GM18499 (cell line): ENCODE results near the gene TMEM229A.

Experiments used
- ATAC-seq: cut with Tn5 transposase; IDR thresholded peaks from one replicate; pipeline ENCODE4 v1.9.1; 2021; ENCODE audit warnings: moderate number of reproducible peaks; ENCODE audit not compliant: insufficient read depth, unreplicated experiment

Gene TMEM229A

DNA sequence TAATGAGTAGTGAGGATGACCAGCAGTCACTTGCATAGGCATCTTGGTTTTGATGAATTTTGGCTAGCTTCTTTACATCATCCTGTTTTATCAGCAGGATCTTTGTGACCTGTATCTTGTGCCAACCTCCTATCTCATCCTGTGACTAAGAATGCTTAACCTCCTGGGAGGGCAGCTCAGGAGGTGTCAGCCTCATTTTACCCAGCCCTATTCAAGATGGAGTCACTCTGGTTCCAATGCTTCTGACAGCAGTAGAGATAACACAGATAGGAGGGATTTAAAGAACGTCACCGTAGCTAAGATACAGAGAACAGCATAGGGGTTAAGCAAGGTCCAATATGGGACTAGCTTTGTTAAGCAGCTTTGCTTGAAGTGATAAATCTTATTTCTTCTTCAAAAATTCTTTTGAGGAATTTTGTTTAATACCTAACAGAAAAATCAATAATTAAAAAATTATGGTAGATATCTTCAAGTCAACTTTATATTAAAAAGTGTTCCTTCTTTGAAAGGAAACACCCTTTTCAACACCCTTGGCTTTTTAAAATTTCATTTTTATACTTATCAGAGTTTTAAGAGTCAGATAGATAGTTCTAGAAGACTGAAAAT lies 39.9 kb downstream of the TMEM229A start:
- no peak for ATAC-seq

- no peak for ATAC-seq
These were observed 45.4 kb downstream of the TMEM229A start for GRCh38 chr7:123987445-123987844.
